Parathyroid adenoma (tissue), 2 donors: ENCODE data around the gene TUBA3E.
"Not testable (repeated sequence)": the region's sequence is repeated elsewhere in the genome, so short reads cannot be mapped to it uniquely, and the experiment has no call there.

Experiments
- H2AFZ ChIP-seq: fragments of 300-600 bp; sonication (generic); one replicate; pipeline ENCODE4 v1.7.0; 2017; ENCODE audit warnings: antibody characterized with exemption, mild to moderate bottlenecking
- H3K27ac ChIP-seq: fragments of 300-600 bp; sonication (generic); one replicate; pipeline ENCODE4 v1.7.0; 2017
- H3K27me3 ChIP-seq: fragments of 300-600 bp; sonication (generic); one replicate; pipeline ENCODE4 v1.7.0; 2017; ENCODE audit warnings: low read length; ENCODE audit not compliant: control insufficient read depth, insufficient read depth
- H3K36me3 ChIP-seq: fragments of 300-600 bp; sonication (generic); one replicate; pipeline ENCODE4 v1.7.0; 2017; ENCODE audit warnings: low read length; ENCODE audit not compliant: control insufficient read depth, insufficient read depth
- H3K4me1 ChIP-seq: fragments of 300-600 bp; sonication (generic); one replicate; pipeline ENCODE4 v1.7.0; 2017; ENCODE audit warnings: control low read depth
- H3K4me2 ChIP-seq: fragments of 300-600 bp; sonication (generic); one replicate; pipeline ENCODE4 v1.7.0; 2017; ENCODE audit warnings: low read length
- H3K4me3 ChIP-seq: fragments of 300-600 bp; sonication (generic); one replicate; pipeline ENCODE4 v1.7.0; 2017; ENCODE audit warnings: low read depth, low read length
- H3K79me2 ChIP-seq: fragments of 300-600 bp; sonication (generic); one replicate; pipeline ENCODE4 v1.7.0; 2017; ENCODE audit warnings: control low read depth
- H3K9ac ChIP-seq: fragments of 300-600 bp; sonication (generic); one replicate; pipeline ENCODE4 v1.7.0; 2017; ENCODE audit warnings: mild to moderate bottlenecking
- H3K9me3 ChIP-seq: fragments of 300-600 bp; sonication (generic); one replicate; pipeline ENCODE4 v1.7.0; 2017; ENCODE audit warnings: low read length; ENCODE audit not compliant: control insufficient read depth
- CTCF ChIP-seq: fragments of 300-600 bp; sonication (generic); IDR thresholded peaks from one replicate; pipeline ENCODE4 v1.7.0; 2017; ENCODE audit warnings: antibody characterized with exemption, mild to moderate bottlenecking
- donor health status: primary hyperparathyroidism.

TUBA3E gene

GRCh38 chr2:130155956-130156623 lies 42.1 kb downstream of the TUBA3E start:
- not testable (repeated sequence) for H3K4me3 ChIP-seq, H3K36me3 ChIP-seq, H3K27me3 ChIP-seq, H3K4me1 ChIP-seq, H3K79me2 ChIP-seq, H3K9ac ChIP-seq, H3K9me3 ChIP-seq
- Histone ChIP-seq H3K27ac (peak overlapping the region; percentile 27), H2AFZ (peak overlapping the region; percentile 25), H3K4me2 (peak overlapping the region; percentile 4)
- TF ChIP-seq CTCF = peak; percentile 85

GRCh38 chr2:130154773-130155765 lies 43.2 kb downstream of the TUBA3E start:
- H3K36me3 ChIP-seq = no peaks in the 10 kb centered on the region

GRCh38 chr2:130154423-130154770 lies 43.8 kb downstream of the TUBA3E start:
- H3K4me3 ChIP-seq, H2AFZ ChIP-seq, H3K36me3 ChIP-seq: not testable (repeated sequence)

More at GRCh38 chr2:130154773-130155765, 43.2 kb downstream of the TUBA3E start:
- no peaks in the 10 kb centered on the region for H3K27me3 ChIP-seq
- H3K4me3 ChIP-seq = no peak overlapping the region
- TF ChIP-seq CTCF = no peak
- H3K4me2 ChIP-seq = no peak overlapping the region
- H3K9me3 ChIP-seq = no peaks in the 10 kb centered on the region
- no peaks in the 10 kb centered on the region for H3K79me2 ChIP-seq
- no peak overlapping the region for H3K9ac ChIP-seq
- H3K27ac ChIP-seq = peak overlapping the region; percentile 27
- peaks cover 2% of the 10 kb centered on the region for H3K4me1 ChIP-seq
- H2AFZ ChIP-seq = no peak overlapping the region

GRCh38 chr2:130153721-130154422 lies 44.4 kb downstream of the TUBA3E start:
- H3K9me3 ChIP-seq, H2AFZ ChIP-seq, H3K9ac ChIP-seq, H3K79me2 ChIP-seq, H3K4me1 ChIP-seq, H3K27ac ChIP-seq, H3K36me3 ChIP-seq, H3K27me3 ChIP-seq, H3K4me2 ChIP-seq, H3K4me3 ChIP-seq: not testable (repeated sequence)

More at GRCh38 chr2:130154423-130154770, 43.8 kb downstream of the TUBA3E start:
- not testable (repeated sequence) for H3K9ac ChIP-seq, H3K27ac ChIP-seq, H3K9me3 ChIP-seq, H3K27me3 ChIP-seq, H3K4me1 ChIP-seq, H3K4me2 ChIP-seq, H3K79me2 ChIP-seq

- H3K4me3 ChIP-seq = no peak overlapping the region
- TF ChIP-seq CTCF = no peak
- H3K79me2 ChIP-seq = no peaks in the 10 kb centered on the region
- no peaks in the 10 kb centered on the region for H3K36me3 ChIP-seq
- H2AFZ ChIP-seq = no peak overlapping the region
- peaks cover 2% of the 10 kb centered on the region for H3K4me1 ChIP-seq
- H3K27ac ChIP-seq = no peak overlapping the region
- no peak overlapping the region for H3K9ac ChIP-seq
- no peaks in the 10 kb centered on the region for H3K9me3 ChIP-seq
- H3K27me3 ChIP-seq = no peaks in the 10 kb centered on the region
- H3K4me2 ChIP-seq = no peak overlapping the region
Observed at GRCh38 chr2:130152816-130153595, 45.2 kb downstream of the TUBA3E start.

GRCh38 chr2:130152136-130152815 lies 46.0 kb downstream of the TUBA3E start:
- not testable (repeated sequence) for H3K79me2 ChIP-seq, H3K9ac ChIP-seq, H3K4me2 ChIP-seq, H3K4me3 ChIP-seq, H3K9me3 ChIP-seq, H3K27me3 ChIP-seq, H3K4me1 ChIP-seq, H3K27ac ChIP-seq, H2AFZ ChIP-seq, H3K36me3 ChIP-seq

- not testable (repeated sequence) for H3K4me2 ChIP-seq, H3K27me3 ChIP-seq, H3K4me1 ChIP-seq, H3K9me3 ChIP-seq, H3K9ac ChIP-seq, H3K4me3 ChIP-seq, H3K27ac ChIP-seq, H3K79me2 ChIP-seq, H2AFZ ChIP-seq, H3K36me3 ChIP-seq
Observed at GRCh38 chr2:130151145-130151512, 47.1 kb downstream of the TUBA3E start.
